Natural killer cell (primary cell): Measurements from ENCODE around the gene COL15A1. TPM values are rescaled to one million over a fixed set of nuclear protein-coding genes. Genes with fewer than 3 reads are reported as not detected.

Source experiments
- ATAC-seq, 3 donors: fragments of 150-1000 bp in 2 of 3; fragments of 200-7000 bp in 1 of 3; cut with Tn5 transposase; 1 replicate in 1 of 3; 2 replicates in 2 of 3; pipeline ENCODE4 v1.10.0; 2021; ENCODE audit warnings: mild to moderate bottlenecking in 2 of 3, moderate library complexity in 2 of 3
- DNase-seq, 2 donors: peaks; one replicate each; pipeline versions ENCODE4 v3.0.0 to v3.0.0-alpha.2; 2013 to 2021; ENCODE audit warnings: mixed read lengths in 1 of 2
- H3K27ac ChIP-seq: one replicate; pipeline ENCODE4 v1.5.1; 2013; ENCODE audit warnings: mild to moderate bottlenecking, low read length
- H3K27me3 ChIP-seq: one replicate; pipeline ENCODE4 v1.6.1; 2013; ENCODE audit warnings: low read length; ENCODE audit not compliant: control insufficient read depth, insufficient read depth
- H3K36me3 ChIP-seq: one replicate; pipeline ENCODE4 v1.6.1; 2013; ENCODE audit warnings: low read length; ENCODE audit not compliant: control insufficient read depth, insufficient read depth
- H3K4me1 ChIP-seq: one replicate; pipeline ENCODE4 v1.6.1; 2013; ENCODE audit warnings: low read length; ENCODE audit not compliant: control insufficient read depth, insufficient read depth
- H3K4me3 ChIP-seq: one replicate; pipeline ENCODE4 v1.5.1; 2013; ENCODE audit warnings: low read length
- H3K9me3 ChIP-seq: one replicate; pipeline ENCODE4 v1.6.1; 2013; ENCODE audit warnings: low read length; ENCODE audit not compliant: control insufficient read depth, insufficient read depth
- H3K27ac Mint-ChIP-seq, 2 donors: one replicate each; pipeline ENCODE4 v1.8.0; 2022; ENCODE audit warnings: mild to moderate bottlenecking in 2 of 2, mixed read lengths in 2 of 2, moderate library complexity in 1 of 2
- H3K27me3 Mint-ChIP-seq, 2 donors: one replicate each; pipeline ENCODE4 v1.8.0; 2022; ENCODE audit warnings: low read depth in 2 of 2, mixed read lengths in 2 of 2
- H3K36me3 Mint-ChIP-seq: one replicate; pipeline ENCODE4 v1.8.0; 2022; ENCODE audit warnings: mixed read lengths
- H3K4me1 Mint-ChIP-seq, 2 donors: one replicate each; pipeline ENCODE4 v1.8.0; 2022; ENCODE audit warnings: mixed read lengths in 2 of 2
- H3K4me3 Mint-ChIP-seq: one replicate; pipeline ENCODE4 v1.8.0; 2022; ENCODE audit warnings: mild to moderate bottlenecking, moderate library complexity, mixed read lengths
- H3K9me3 Mint-ChIP-seq, 2 donors: one replicate each; pipeline ENCODE4 v1.8.0; 2022; ENCODE audit warnings: mixed read lengths in 2 of 2
- CTCF ChIP-seq: fragments of 200-600 bp; IDR thresholded peaks from one replicate; pipeline ENCODE4 v1.8.0; 2022; ENCODE audit warnings: antibody characterized with exemption
- WGBS: methylation state at CpG from one replicate; pipeline ENCODE4 v1.1.7; 2013; ENCODE audit warnings: missing lambda C conversion rate; ENCODE audit not compliant: insufficient coverage; 5-methylcytosine and 5-hydroxymethylcytosine counted together
- intact Hi-C: fragments of 100-400 bp; cut with micrococcal nuclease; formaldehyde crosslinking; loops from one replicate; pipeline ENCODE4 v1.14.2; 2022
- total RNA-seq, 4 donors: library from RNA; stranded (reverse); fragments of 120-200 nt in 1 of 4; gene quantifications; one replicate each; pipeline versions ENCODE4 v1.2.3 to v1.2.4, GENCODE V29; 2013 to 2022

The COL15A1 gene
- total RNA-seq, 3 donors from 2014 or later (not counting 1 experiment from before 2014, with no cell fraction given): 0.18 to 0.82 (median 0.19) TPM

DNA sequence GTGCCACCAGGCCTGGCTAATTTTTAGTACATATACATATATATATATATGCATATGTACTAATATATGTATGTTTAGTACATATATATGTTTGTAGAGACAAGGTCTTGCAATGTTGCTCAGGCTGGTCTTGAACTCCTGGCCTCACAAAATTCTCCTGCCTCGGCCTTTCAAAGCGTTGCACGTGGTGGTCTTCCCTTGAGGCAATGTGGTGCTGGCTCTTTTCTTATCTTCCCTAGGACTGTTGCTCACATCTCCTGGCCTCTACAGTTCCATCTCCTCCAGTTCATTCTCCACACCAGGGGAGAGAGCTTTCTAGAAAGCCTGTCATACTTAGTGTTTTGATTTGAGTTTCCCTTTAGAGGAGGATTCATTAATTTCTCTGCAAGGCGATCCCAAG is 132.3 kb downstream of the COL15A1 start:
- Mint-ChIP-seq H3K9me3 (no peaks in the 10 kb centered on the region), H3K4me3 (peak overlapping the region; percentile 80), H3K27me3 (no peaks in the 10 kb centered on the region), H3K36me3 (no peaks in the 10 kb centered on the region), H3K27ac (peak overlapping the region; percentile 93 to 98), H3K4me1 (peaks cover 73 to 79% of the 10 kb centered on the region in 2 donors)
- no peak for TF ChIP-seq CTCF
- intact Hi-C loops: loop anchor here (1.0 to 5.0 kb wide), 3 partner anchors 19 to 34 kb away; no protein-coding TSS in a partner anchor
- peaks cover 45% of the 10 kb centered on the region for H3K4me1 ChIP-seq
- no peaks in the 10 kb centered on the region for H3K9me3 ChIP-seq
- DNase-seq: no peak
- H3K36me3 ChIP-seq: no peaks in the 10 kb centered on the region
- WGBS: 94% methylated on average over 4 of the region's 4 CpGs
- no peak overlapping the region for H3K4me3 ChIP-seq
- H3K27ac ChIP-seq: peak overlapping the region; percentile 67
- H3K27me3 ChIP-seq: no peaks in the 10 kb centered on the region
- ATAC-seq: no peak

- ATAC-seq: peak; percentile 93 to 97 (median 95)
- no peaks in the 10 kb centered on the region for H3K9me3 Mint-ChIP-seq
- DNase-seq: peak; percentile 60 to 76
- intact Hi-C loops: loop anchor here (1.0 to 5.0 kb wide), 3 partner anchors 19 to 34 kb away; no protein-coding TSS in a partner anchor
- peak overlapping the region; percentile 93 to 98 for H3K27ac Mint-ChIP-seq
- Histone ChIP-seq H3K27ac (peak overlapping the region; percentile 67), H3K4me1 (peaks cover 39% of the 10 kb centered on the region), H3K27me3 (no peaks in the 10 kb centered on the region), H3K4me3 (no peak overlapping the region), H3K36me3 (no peaks in the 10 kb centered on the region), H3K9me3 (no peaks in the 10 kb centered on the region)
- no peak for TF ChIP-seq CTCF
- H3K27me3 Mint-ChIP-seq: no peaks in the 10 kb centered on the region
- peaks cover 67 to 73% of the 10 kb centered on the region in 2 donors for H3K4me1 Mint-ChIP-seq
- 10% methylated on average over 6 of the region's 6 CpGs for WGBS
- no peaks in the 10 kb centered on the region for H3K36me3 Mint-ChIP-seq
- peak overlapping the region; percentile 80 for H3K4me3 Mint-ChIP-seq
Observed at GRCh38 chr9:99076483-99077171, 132.9 kb downstream of the COL15A1 start.

GRCh38 chr9:99078717-99079116 is 135.0 kb downstream of the COL15A1 start:
- Mint-ChIP-seq H3K4me3 (no peak overlapping the region), H3K4me1 (peaks cover 65 to 67% of the 10 kb centered on the region in 2 donors)

More at GRCh38 chr9:99078717-99079116, 135.0 kb downstream of the COL15A1 start:
- TF ChIP-seq CTCF: no peak
- WGBS: 100% methylated on average over 2 of the region's 2 CpGs
- ATAC-seq (no peak), DNase-seq (no peak)
- Histone ChIP-seq H3K27me3 (no peaks in the 10 kb centered on the region), H3K9me3 (no peaks in the 10 kb centered on the region), H3K36me3 (no peaks in the 10 kb centered on the region), H3K4me1 (peaks cover 34% of the 10 kb centered on the region), H3K4me3 (no peak overlapping the region), H3K27ac (no peak overlapping the region)
- H3K36me3 Mint-ChIP-seq: no peaks in the 10 kb centered on the region
- H3K27me3 Mint-ChIP-seq: no peaks in the 10 kb centered on the region
- intact Hi-C loops: loop anchor here (5.0 kb wide), 1 partner anchor 36 kb away; no protein-coding TSS in a partner anchor
- no peaks in the 10 kb centered on the region for H3K9me3 Mint-ChIP-seq
- peak overlapping the region; percentile 75 to 98 for H3K27ac Mint-ChIP-seq
